Measurements from ENCODE around the gene P2RX1.
A peak's percentile ranks its signal among the peaks of the same experiment; 100 is the strongest.
"Not testable (repeated sequence)": the region's sequence is repeated elsewhere in the genome, so short reads cannot be mapped to it uniquely, and the experiment has no call there.

P2RX1 gene

DNA sequence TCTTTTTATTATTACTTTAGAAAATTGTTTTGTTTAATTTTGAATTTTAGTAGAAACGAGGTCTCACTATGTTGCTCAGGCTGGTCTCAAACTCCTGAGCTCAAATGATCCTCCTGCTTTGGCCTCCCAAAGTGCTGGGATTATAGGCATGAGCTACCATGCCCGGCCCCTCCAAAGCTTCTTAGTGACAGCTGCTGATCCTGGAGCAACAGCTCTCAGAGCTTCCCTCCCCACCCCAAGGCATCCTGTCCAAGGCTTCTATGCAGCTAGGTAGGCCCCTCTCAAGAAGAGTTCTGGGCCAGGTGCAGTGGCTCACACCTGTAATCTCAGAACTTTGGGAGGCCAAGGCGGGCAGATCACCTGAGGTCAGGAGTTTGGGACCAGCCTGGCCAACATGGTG lies 32.3 kb upstream of the P2RX1 start:
- H3K27me3 ChIP-seq (ENCODE audit: control insufficient read depth, insufficient read depth, low read length); H3K9ac ChIP-seq (ENCODE audit: low read length); H3K4me1 ChIP-seq (ENCODE audit: control insufficient read depth, insufficient read depth, low read length); H3K27ac ChIP-seq (ENCODE audit: low read depth, low read length); H3K4me3 ChIP-seq (ENCODE audit: low read length): not testable (repeated sequence)
- H3K36me3 ChIP-seq (ENCODE audit: control insufficient read depth, insufficient read depth, low read length) = peaks cover 14% of the 10 kb centered on the region

- H3K4me1 ChIP-seq (ENCODE audit: control insufficient read depth, insufficient read depth, low read length) = no peaks in the 10 kb centered on the region
- H3K4me3 ChIP-seq (ENCODE audit: low read length) = no peak overlapping the region
- no peaks in the 10 kb centered on the region for H3K27me3 ChIP-seq (ENCODE audit: control insufficient read depth, insufficient read depth, low read length)
- peaks cover 18% of the 10 kb centered on the region for H3K36me3 ChIP-seq (ENCODE audit: control insufficient read depth, insufficient read depth, low read length)
- H3K9ac ChIP-seq (ENCODE audit: low read length) = no peak overlapping the region
- H3K27ac ChIP-seq (ENCODE audit: low read depth, low read length) = no peak overlapping the region
These were observed 31.1 kb upstream of the P2RX1 start for GRCh38 chr17:3947318-3947810.

GRCh38 chr17:3946711-3947235 lies 30.5 kb upstream of the P2RX1 start:
- Histone ChIP-seq H3K9ac (ENCODE audit: low read length) (no peak overlapping the region), H3K27me3 (ENCODE audit: control insufficient read depth, insufficient read depth, low read length) (no peaks in the 10 kb centered on the region), H3K4me3 (ENCODE audit: low read length) (no peak overlapping the region), H3K27ac (ENCODE audit: low read depth, low read length) (no peak overlapping the region), H3K4me1 (ENCODE audit: control insufficient read depth, insufficient read depth, low read length) (no peaks in the 10 kb centered on the region), H3K36me3 (ENCODE audit: control insufficient read depth, insufficient read depth, low read length) (peaks cover 18% of the 10 kb centered on the region)

DNA sequence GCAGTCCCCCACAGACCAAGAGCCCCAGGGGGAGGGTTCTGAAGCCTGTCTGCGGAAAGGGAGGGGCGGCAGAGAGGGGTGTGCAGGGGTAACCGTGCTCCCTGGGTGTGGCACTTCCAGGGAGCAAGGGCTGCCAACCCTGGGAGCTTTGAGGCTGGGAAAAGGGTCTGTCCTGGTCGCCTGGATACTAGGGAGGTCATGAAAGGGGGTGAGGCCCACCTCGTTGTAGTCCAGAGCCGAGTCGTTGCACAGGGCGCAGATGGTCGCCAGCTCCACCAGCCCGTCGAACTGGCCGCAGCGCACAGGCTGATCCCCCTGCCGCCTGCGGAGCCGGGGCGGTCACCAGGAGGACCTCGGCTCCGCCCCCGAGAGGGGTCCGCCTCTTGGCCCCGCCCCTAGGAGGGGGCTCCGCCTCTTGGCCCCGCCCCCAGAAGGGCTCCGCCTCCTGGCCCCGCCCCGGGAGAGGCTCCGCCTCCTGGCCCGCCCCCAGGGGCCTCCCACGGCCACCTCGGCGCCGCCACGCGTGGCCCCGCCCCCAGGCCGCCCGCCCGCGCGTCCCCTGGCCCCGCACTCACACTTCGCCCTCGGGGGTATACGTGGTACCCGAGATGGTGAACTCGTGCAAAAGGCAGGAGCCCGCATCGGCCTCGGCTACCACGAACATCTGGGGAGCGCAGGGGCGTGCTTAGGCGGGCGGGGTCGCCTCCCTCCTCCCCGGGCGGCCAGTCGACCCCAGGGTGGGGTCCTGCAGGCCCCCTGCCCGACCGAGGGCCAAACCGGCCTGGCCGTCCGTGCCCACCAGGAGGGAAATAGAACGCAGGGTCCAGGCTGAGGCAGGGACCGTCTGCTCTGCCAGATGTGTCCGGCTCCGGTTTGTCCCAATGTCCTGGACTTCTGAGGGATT lies 28.5 kb upstream of the P2RX1 start:
- no peak overlapping the region for H3K9ac ChIP-seq (ENCODE audit: low read length)
- peak overlapping the region; percentile 55 for H3K4me3 ChIP-seq (ENCODE audit: low read length)
- H3K27ac ChIP-seq (ENCODE audit: low read depth, low read length) = no peak overlapping the region

DNA sequence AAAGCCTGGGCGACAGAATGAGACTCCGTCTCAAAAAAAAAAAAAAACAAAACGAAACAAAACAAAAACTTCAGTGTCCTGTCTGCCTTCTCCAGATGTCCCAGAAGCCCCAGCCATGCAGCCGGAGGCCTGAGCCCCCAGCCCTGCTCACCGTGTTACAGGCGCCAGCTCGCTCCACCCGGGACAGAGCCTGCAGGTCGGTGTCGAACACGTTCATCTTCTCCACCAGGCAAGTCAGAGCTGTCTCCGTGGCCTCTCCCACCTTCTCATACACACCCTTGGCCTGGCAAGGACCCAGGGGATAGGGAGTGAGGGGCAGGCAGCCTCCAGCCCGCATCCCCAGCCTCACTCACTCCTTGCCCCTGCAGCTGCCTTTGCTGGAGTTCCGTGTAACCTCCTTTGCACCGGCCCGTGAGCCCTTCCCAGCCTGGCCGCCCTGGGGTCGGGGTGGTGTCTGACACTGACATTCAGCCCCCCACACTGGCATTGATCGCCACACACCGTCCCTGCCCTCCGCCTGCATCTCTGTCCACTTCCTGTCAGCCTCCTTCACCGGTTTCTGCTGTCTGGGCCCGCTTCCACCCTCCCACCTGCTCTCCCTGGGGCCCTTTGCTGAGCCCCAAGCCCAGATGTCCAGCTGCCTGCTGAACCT lies 27.1 kb upstream of the P2RX1 start:
- peaks cover 20% of the 10 kb centered on the region for H3K36me3 ChIP-seq (ENCODE audit: control insufficient read depth, insufficient read depth, low read length)

More for the DNA sequence above, 28.5 kb upstream of the P2RX1 start:
- no peaks in the 10 kb centered on the region for H3K4me1 ChIP-seq (ENCODE audit: control insufficient read depth, insufficient read depth, low read length)
- no peaks in the 10 kb centered on the region for H3K27me3 ChIP-seq (ENCODE audit: control insufficient read depth, insufficient read depth, low read length)
- peaks cover 23% of the 10 kb centered on the region for H3K36me3 ChIP-seq (ENCODE audit: control insufficient read depth, insufficient read depth, low read length)

GRCh38 chr17:3940965-3941698 lies 24.9 kb upstream of the P2RX1 start:
- H3K9ac ChIP-seq (ENCODE audit: low read length) = no peak overlapping the region
- no peak overlapping the region for H3K27ac ChIP-seq (ENCODE audit: low read depth, low read length)
- H3K36me3 ChIP-seq (ENCODE audit: control insufficient read depth, insufficient read depth, low read length) = peaks cover 26% of the 10 kb centered on the region
- no peaks in the 10 kb centered on the region for H3K27me3 ChIP-seq (ENCODE audit: control insufficient read depth, insufficient read depth, low read length)
- no peak overlapping the region for H3K4me3 ChIP-seq (ENCODE audit: low read length)
- no peaks in the 10 kb centered on the region for H3K4me1 ChIP-seq (ENCODE audit: control insufficient read depth, insufficient read depth, low read length)

More for the DNA sequence above, 27.1 kb upstream of the P2RX1 start:
- Histone ChIP-seq H3K9ac (ENCODE audit: low read length) (no peak overlapping the region), H3K4me1 (ENCODE audit: control insufficient read depth, insufficient read depth, low read length) (no peaks in the 10 kb centered on the region), H3K27ac (ENCODE audit: low read depth, low read length) (no peak overlapping the region), H3K4me3 (ENCODE audit: low read length) (peak overlapping the region; percentile 55), H3K27me3 (ENCODE audit: control insufficient read depth, insufficient read depth, low read length) (no peaks in the 10 kb centered on the region)

GRCh38 chr17:3937359-3937758 lies 21.1 kb upstream of the P2RX1 start:
- H3K4me3 ChIP-seq (ENCODE audit: low read length) = no peak overlapping the region
- H3K27ac ChIP-seq (ENCODE audit: low read depth, low read length) = no peak overlapping the region
- no peak overlapping the region for H3K9ac ChIP-seq (ENCODE audit: low read length)
- H3K27me3 ChIP-seq (ENCODE audit: control insufficient read depth, insufficient read depth, low read length) = no peaks in the 10 kb centered on the region
- H3K36me3 ChIP-seq (ENCODE audit: control insufficient read depth, insufficient read depth, low read length) = peaks cover 31% of the 10 kb centered on the region
- no peaks in the 10 kb centered on the region for H3K4me1 ChIP-seq (ENCODE audit: control insufficient read depth, insufficient read depth, low read length)

DNA sequence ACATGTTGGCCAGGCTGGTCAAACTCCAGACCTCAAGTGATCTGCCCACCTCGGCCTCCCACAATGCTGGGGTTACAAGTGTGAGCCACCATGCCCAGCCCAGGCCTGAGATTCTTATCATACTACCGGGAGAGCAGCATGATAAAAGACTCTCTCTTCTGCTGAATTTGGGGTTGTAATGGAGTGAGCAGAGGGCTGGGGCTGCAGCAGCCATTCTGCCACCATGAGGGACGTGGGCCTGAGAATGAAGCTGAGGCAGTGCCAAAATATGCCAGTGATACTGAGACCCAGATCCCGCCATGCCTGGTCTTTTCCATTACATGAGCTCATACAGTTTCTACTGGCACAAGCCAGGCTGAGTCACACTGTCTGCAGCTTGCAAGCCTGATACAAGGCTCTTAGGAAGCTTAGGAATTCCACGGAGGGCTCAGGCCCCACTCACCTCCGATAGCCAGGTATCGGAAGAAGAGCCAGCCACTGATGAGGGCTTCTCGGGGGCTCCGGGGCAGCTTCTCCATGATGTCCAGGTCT lies 19.6 kb upstream of the P2RX1 start:
- Histone ChIP-seq H3K4me3 (ENCODE audit: low read length) (no peak overlapping the region), H3K4me1 (ENCODE audit: control insufficient read depth, insufficient read depth, low read length) (no peaks in the 10 kb centered on the region), H3K27me3 (ENCODE audit: control insufficient read depth, insufficient read depth, low read length) (no peaks in the 10 kb centered on the region), H3K27ac (ENCODE audit: low read depth, low read length) (no peak overlapping the region), H3K36me3 (ENCODE audit: control insufficient read depth, insufficient read depth, low read length) (peaks cover 32% of the 10 kb centered on the region), H3K9ac (ENCODE audit: low read length) (no peak overlapping the region)

DNA sequence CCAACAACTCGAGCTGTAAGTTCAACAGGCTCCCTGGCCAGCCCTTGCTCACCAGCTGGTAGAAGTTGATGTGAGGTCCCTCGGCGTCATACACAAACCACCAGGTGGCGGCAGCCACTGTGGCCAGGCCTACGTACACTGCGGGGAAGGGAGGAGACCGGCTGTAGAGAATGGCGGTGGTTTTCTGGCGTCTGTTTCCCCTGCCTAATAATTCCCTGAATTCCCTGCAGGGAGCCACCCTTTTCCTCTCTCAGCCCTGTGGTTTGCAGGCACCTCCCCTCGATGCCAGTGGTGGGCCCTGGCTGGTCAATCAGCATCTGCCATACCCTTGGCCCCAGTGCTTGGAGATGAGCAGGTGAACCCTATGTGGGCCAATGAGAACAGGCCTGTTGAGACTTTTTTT lies 18.9 kb upstream of the P2RX1 start:
- Histone ChIP-seq H3K9ac (ENCODE audit: low read length) (no peak overlapping the region), H3K27ac (ENCODE audit: low read depth, low read length) (no peak overlapping the region), H3K36me3 (ENCODE audit: control insufficient read depth, insufficient read depth, low read length) (peaks cover 34% of the 10 kb centered on the region)

DNA sequence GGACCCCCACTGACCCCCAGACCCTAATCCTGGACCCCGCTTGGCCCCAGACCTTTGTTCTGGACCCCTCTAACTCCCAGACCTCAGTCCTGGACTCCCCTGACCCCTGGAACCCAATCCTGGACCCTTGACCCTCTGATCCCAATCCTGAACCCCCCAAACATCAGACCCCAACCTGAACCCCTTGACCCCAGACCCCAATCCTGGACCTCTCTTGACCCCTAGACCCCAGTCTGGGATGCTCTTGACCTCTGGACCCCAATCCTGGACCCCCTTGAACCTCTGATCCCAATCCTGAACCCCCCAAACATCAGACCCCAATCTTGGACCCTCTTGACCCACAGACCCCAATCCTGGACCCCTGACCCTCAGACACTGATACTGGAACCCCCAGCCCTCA lies 13.5 kb upstream of the P2RX1 start:
- no peak overlapping the region for H3K9ac ChIP-seq (ENCODE audit: low read length)
- no peak overlapping the region for H3K4me3 ChIP-seq (ENCODE audit: low read length)
- peaks cover 20% of the 10 kb centered on the region for H3K36me3 ChIP-seq (ENCODE audit: control insufficient read depth, insufficient read depth, low read length)
- H3K4me1 ChIP-seq (ENCODE audit: control insufficient read depth, insufficient read depth, low read length) = no peaks in the 10 kb centered on the region
- H3K27me3 ChIP-seq (ENCODE audit: control insufficient read depth, insufficient read depth, low read length) = no peaks in the 10 kb centered on the region
- no peak overlapping the region for H3K27ac ChIP-seq (ENCODE audit: low read depth, low read length)

More for the DNA sequence above, 18.9 kb upstream of the P2RX1 start:
- Histone ChIP-seq H3K4me1 (ENCODE audit: control insufficient read depth, insufficient read depth, low read length) (no peaks in the 10 kb centered on the region), H3K4me3 (ENCODE audit: low read length) (no peak overlapping the region), H3K27me3 (ENCODE audit: control insufficient read depth, insufficient read depth, low read length) (no peaks in the 10 kb centered on the region)

- no peak overlapping the region for H3K27ac ChIP-seq (ENCODE audit: low read depth, low read length)
- no peak overlapping the region for H3K9ac ChIP-seq (ENCODE audit: low read length)
- peaks cover 2% of the 10 kb centered on the region for H3K4me1 ChIP-seq (ENCODE audit: control insufficient read depth, insufficient read depth, low read length)
- peaks cover 19% of the 10 kb centered on the region for H3K36me3 ChIP-seq (ENCODE audit: control insufficient read depth, insufficient read depth, low read length)
- no peaks in the 10 kb centered on the region for H3K27me3 ChIP-seq (ENCODE audit: control insufficient read depth, insufficient read depth, low read length)
- no peak overlapping the region for H3K4me3 ChIP-seq (ENCODE audit: low read length)
These were observed 12.9 kb upstream of the P2RX1 start for GRCh38 chr17:3929181-3929580.

DNA sequence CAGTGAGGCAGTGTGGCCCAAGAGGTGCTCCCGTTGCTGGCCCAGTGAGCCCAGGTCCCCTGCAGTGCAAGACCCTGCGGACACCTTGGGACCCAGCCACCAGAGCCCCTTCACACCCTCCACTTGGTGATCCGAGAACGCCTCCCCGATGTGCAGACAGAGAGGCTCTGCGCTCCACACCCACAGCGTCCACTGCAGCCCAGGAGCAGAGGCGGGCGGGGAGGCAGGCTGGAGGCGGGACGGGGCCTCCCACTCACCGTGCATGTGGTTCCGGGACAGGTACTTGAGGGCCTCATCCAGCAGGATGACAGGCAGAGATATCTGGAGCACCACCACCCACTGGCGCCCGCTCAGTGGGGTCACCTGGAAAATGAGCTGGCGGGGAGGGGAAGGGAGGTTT lies 12.1 kb upstream of the P2RX1 start:
- Histone ChIP-seq H3K27me3 (ENCODE audit: control insufficient read depth, insufficient read depth, low read length) (no peaks in the 10 kb centered on the region), H3K36me3 (ENCODE audit: control insufficient read depth, insufficient read depth, low read length) (peaks cover 17% of the 10 kb centered on the region), H3K27ac (ENCODE audit: low read depth, low read length) (no peak overlapping the region), H3K4me1 (ENCODE audit: control insufficient read depth, insufficient read depth, low read length) (peaks cover 3% of the 10 kb centered on the region), H3K4me3 (ENCODE audit: low read length) (no peak overlapping the region), H3K9ac (ENCODE audit: low read length) (no peak overlapping the region)

All from rectal smooth muscle tissue (tissue), 1 donor.